D721Med (cell line): ENCODE data around the gene PHC3.

Source experiments
- DNase-seq: peaks from one replicate; pipeline ENCODE4 v3.0.0; 2011; ENCODE audit warnings: low spot score; ENCODE audit not compliant: insufficient read length
- FAIRE-seq: peaks from 2 replicates; lab custom pipeline; 2011; peaks lifted over from hg19 to GRCh38; lab: Jason Lieb, UNC
- CTCF ChIP-seq: IDR thresholded peaks from 2 replicates; pipeline ENCODE4 v1.5.1; 2012; ENCODE audit warnings: mild to moderate bottlenecking, control low read depth; ENCODE audit not compliant: insufficient read depth; ENCODE audit errors: missing control alignments

Gene PHC3

GRCh38 chr3:170090601-170090981, 90.9 kb downstream of the PHC3 start:
- no peak for TF ChIP-seq CTCF
- DNase-seq (no peak), FAIRE-seq (no peak)

GRCh38 chr3:170089862-170090600, 91.5 kb downstream of the PHC3 start:
- DNase-seq (no peak), FAIRE-seq (no peak)
- TF ChIP-seq CTCF: no peak

GRCh38 chr3:170085396-170085795, 96.1 kb downstream of the PHC3 start:
- no peak for DNase-seq
- TF ChIP-seq CTCF: no peak
- no peak for FAIRE-seq

GRCh38 chr3:170083343-170083742, 98.2 kb downstream of the PHC3 start:
- no peak for TF ChIP-seq CTCF
- FAIRE-seq: no peak
- no peak for DNase-seq

GRCh38 chr3:170081079-170081741, 100.3 kb downstream of the PHC3 start:
- FAIRE-seq (no peak), DNase-seq (no peak)
- no peak for TF ChIP-seq CTCF

- DNase-seq: no peak
- no peak for TF ChIP-seq CTCF
- FAIRE-seq: no peak
Observed at GRCh38 chr3:170080605-170081004, 100.9 kb downstream of the PHC3 start.

GRCh38 chr3:170079536-170080165, 101.9 kb downstream of the PHC3 start:
- TF ChIP-seq CTCF: no peak
- DNase-seq: no peak
- FAIRE-seq: no peak
